UCSD-AML1 (cell line): Measurements from ENCODE around the gene RCBTB2.

Experiments used
- DNase-seq: peaks from one replicate; lab custom pipeline; 2025; ENCODE audit not compliant: unreplicated experiment; lab: John Stamatoyannopoulos, UW

Gene RCBTB2

DNA sequence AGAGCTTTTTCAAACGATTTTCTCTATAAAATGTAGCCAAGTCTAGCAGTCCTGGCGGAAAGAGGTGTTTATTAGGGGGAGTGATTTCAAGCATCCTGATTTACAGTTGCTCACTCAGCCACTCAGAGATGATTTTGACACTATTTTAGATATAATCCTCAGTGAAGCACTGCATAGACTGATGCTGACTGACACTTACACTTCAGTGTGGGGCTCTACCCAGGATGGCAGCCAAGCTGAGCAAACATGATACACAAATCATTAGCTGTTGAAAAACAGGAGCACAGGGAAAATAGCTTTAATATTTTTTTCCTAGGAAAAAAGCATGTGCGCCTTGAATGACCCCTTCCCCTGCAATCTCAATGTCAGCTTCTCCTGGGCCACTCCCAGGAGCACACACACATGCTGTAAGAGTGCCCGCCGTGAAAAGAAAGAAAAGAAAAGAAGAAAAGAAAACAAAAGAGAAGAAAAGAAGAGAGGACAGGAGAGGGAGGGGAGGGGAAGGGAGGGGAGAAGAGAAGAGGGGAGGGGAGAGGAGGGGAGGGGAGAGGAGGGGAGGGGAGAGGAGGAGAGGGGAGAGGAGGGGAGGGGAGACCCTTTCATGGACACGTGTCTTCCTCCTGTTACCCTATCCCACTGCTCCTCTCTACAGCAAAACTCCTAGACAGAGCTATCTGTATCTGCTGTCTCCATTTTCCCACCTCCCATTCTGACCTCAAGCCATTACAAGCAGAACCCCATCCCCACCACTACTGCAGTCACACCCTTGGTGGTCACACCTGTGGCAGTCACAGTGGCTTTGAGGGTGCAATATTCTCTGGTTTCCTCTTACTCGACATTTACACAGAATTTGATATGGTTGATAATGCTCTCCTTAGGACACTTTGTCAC lies 36.4 kb downstream of the RCBTB2 start:
- DNase-seq = no peak

- DNase-seq = no peak
Observed at GRCh38 chr13:48494874-48495273, 38.0 kb downstream of the RCBTB2 start.

DNA sequence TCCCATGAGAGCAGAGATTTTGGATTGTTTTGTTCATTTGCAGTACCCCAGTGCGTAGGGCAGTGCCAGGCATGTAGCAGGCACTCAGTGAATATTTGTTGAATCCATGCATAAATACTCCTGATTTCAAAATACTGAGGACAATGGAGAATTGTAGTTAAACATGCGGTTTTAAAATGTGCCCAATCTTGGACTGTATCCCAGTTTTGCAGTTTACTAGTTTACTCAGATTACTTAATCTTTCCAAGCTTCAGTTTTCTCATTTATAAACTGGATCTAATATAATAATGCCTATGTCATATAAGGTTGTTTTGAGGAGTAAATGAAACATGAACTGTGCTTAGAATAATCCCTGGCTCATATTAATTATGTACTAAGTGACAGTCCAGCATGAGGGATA lies 39.0 kb downstream of the RCBTB2 start:
- DNase-seq = no peak

DNA sequence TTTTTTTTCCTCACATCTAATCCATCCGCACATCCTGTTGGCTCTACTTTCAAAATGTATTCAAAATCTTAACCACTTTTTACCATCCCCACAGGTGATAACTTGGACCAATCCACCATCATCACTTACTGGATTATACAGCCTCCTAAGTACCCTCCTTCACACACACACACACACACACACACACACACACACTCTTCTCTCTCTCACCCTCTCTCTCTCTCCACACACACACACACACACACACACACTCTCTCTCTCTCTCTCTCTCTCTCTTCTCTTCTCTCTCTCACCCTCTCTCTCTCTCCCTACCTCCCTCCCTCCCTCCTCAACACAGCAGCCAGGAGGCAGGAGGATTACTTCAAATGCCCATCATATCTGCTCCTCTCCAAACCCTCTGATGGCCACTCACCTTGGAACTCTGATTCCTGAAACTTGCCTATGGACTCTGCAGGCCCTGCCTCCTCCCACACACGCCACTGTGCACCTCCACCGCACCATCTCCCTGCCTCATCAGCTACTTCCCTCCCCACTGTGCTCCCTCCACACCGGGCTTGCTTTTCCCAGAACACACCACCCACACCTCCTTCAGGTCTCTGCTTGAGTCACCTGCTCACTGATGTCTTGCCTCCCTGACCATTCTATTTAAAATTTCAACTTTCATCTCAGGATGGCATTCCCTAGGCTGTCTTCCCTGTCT lies 39.7 kb downstream of the RCBTB2 start:
- DNase-seq = no peak

- DNase-seq = peak; percentile 79
Observed at GRCh38 chr13:48492470-48493065, 40.3 kb downstream of the RCBTB2 start.

- DNase-seq = no peak
Observed at GRCh38 chr13:48492096-48492440, 40.8 kb downstream of the RCBTB2 start.

DNA sequence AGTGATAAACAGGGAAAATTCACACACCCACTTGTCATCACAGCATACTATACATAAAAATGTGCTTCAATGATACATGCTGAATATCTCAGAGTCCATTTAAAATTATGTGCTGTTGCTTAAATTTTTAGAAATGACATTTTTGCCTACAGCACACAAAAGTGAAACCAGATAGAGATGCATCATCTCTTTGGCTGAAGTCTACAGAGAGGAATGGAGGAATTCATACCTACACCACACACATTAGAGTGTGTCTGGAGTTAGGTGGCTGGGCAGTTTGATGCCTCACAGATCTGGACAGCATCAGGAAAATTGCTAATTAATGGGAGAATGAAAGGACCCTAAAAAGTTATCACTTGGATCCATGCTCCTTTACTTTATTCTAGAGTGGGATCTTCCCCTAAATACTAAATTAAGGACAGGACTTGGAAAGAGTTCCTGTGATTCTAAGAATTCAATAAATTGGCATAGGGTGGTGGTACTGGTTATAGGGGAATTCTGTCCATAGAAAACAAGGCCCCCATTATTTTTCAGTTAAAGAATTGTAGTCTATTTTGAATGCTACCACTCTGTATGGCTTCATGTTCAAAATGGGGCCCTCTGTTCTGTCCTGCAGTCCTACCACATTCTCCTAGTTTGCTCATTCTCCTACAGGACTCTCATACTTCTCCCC lies 41.3 kb downstream of the RCBTB2 start:
- DNase-seq = no peak

DNA sequence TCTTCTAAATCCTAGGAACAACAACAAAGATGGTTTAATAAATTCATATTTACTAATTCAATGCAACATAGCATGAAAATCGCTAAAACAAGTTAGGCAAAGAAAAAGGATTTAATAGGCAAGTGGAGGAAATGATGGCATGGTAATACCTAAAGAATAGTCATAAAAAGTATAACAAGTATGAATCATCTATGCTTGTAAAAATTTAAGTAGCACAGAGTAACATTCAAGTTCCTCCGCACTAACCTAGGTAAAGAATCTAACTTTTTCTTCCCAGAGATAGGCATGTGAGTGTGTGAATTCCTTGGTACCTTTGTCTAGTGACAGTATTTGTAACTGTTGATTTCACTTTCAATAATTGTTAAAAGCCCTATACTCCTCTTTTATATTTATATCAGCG lies 42.6 kb downstream of the RCBTB2 start:
- no peak for DNase-seq

DNA sequence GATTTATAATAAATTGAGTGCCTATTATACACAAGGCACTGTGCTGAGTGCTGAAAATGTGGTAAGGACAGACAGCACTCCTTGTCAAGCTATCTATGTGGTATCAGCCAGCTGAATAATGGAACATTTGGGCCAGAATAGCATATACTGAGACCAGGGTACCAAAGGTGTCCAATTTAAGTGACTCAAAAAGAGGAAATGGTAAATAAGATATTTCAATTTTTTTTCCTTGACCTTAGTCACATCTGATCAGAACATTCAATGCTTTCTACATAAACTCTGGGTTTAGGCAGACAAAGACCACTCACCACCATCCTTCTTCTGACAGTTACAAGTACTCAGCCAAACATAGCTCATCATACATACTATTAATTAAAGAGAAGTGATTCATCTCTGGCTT lies 43.2 kb downstream of the RCBTB2 start:
- no peak for DNase-seq

DNA sequence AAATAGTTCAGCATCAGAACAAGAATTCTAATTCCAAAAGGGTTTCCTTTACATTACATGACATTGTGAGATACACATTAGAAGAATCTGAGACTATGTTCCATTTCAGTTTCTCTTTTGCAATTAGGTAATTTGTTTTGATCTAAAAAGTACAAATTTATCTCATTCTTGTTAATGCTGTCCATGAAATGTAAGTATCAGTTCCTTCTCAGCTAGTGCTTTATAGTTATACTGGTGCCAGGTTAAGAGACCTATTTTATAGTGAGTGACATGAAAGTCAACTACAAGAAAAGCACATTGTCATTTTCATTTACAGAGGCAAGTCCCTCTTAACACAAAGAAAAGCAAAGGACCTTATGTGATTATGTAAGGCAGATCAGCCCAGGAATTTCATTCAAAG lies 43.9 kb downstream of the RCBTB2 start:
- no peak for DNase-seq

- DNase-seq = no peak
Observed at GRCh38 chr13:48487968-48488367, 44.9 kb downstream of the RCBTB2 start.

DNA sequence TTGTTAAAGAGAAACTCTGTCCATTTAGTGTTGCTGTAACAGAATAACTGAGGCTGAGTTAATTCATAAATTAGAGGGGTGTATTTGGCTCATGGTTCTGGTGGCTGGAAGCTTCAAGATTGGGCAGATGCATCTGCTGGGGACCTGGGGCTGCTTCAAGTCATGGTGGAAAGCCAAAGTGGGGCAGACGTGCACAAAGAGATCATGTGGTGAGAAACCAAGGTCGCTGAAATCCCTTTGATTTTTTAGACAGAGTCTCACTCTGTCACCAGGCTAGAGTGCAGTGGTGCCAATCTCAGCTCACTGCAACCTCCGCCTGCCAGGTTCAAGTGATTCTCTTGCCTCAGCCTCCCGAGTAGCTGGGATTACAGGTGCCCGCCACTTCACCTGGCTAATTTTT lies 46.0 kb downstream of the RCBTB2 start:
- DNase-seq = no peak

- DNase-seq = no peak
Observed at GRCh38 chr13:48486362-48486761, 46.5 kb downstream of the RCBTB2 start.

DNA sequence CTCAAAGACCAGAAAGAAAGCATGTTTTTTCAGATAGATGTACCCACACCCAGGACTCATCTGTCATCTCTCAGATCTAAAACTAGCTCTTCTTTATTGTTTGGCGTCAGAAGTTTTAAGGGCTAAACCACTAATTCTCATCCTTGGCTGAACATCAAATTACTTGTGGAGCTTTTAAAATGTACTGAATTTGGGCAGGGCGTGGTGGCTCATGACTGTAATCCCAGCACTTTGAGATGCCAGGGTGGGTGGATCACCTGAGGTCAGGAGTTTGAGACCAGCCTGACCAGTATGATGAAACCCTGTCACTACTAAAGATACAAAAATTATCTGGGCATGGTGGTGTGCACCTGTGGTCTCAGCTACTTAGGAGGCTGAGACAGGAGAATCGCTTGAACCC lies 47.4 kb downstream of the RCBTB2 start:
- DNase-seq = no peak

GRCh38 chr13:48483575-48483974 lies 49.3 kb downstream of the RCBTB2 start:
- no peak for DNase-seq

- no peak for DNase-seq
Observed at GRCh38 chr13:48478391-48478790, 54.5 kb downstream of the RCBTB2 start.

DNA sequence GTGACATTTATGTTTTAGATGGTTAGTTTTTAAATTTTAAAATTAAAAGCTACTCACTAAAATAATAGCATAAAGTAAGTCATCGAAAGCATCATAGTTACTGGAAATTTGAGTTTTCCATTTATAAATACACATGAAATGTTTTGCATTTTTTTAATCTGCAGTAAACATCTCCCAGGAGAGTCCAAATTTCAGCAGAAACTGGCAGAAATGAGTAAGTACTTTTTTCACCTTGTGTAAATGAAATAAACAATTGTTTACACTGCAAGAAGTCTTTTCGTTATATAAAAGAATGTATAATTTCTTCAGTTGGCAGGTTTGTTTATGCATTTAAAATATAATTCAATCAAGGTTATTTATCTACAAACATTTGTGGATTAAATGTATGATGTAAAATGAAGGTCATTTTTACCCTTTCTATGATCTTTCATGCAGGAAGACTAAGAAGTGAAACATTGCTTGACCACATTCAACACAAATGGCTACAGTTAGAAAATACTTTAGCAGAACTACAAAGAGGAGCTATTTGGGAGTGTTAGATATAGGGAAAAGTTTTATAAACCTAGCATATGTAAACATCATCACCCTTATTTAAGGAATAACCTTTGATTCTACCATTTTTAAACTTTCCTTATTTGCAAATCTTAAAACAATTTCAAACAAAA lies 55.6 kb downstream of the RCBTB2 start:
- no peak for DNase-seq

- DNase-seq = no peak
Observed at GRCh38 chr13:48476686-48477085, 56.2 kb downstream of the RCBTB2 start.

GRCh38 chr13:48476215-48476614 lies 56.7 kb downstream of the RCBTB2 start:
- no peak for DNase-seq

DNA sequence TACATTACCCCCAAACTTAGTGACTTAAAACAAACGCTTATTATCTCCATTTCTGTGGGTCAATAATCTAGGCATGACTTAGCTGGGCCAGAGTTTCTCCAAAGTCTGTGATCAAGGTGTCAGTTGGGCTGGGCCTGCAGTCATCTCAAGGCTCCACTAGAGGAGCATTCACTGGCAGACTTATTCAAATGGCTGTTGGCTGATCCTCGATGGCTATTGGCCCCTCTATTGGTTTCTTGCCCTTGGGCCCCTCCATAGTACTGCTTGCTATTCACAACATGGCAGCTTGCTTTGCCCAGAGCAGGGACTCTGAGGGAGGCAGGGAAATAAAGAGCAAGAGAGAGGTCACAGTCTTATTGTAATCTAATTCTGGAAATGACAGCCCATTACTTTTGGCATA lies 57.6 kb downstream of the RCBTB2 start:
- no peak for DNase-seq

- no peak for DNase-seq
Observed at GRCh38 chr13:48457578-48458242, 75.2 kb downstream of the RCBTB2 start.
